Stimulated activated CD8-positive, alpha-beta memory T cell treated with anti-CD3 and anti-CD28 coated beads, Interleukin-15, amount 100 ng/mL, for 48 hours (primary cell): Measurements from ENCODE around the gene HAL.
"Not testable (repeated sequence)": the region's sequence is repeated elsewhere in the genome, so short reads cannot be mapped to it uniquely, and the experiment has no call there.

Experiments
- DNase-seq, 2 donors: peaks; one replicate each; pipeline ENCODE4 v3.0.0-alpha.2; 2020; ENCODE audit warnings: low read depth in 2 of 2

The HAL gene

DNA sequence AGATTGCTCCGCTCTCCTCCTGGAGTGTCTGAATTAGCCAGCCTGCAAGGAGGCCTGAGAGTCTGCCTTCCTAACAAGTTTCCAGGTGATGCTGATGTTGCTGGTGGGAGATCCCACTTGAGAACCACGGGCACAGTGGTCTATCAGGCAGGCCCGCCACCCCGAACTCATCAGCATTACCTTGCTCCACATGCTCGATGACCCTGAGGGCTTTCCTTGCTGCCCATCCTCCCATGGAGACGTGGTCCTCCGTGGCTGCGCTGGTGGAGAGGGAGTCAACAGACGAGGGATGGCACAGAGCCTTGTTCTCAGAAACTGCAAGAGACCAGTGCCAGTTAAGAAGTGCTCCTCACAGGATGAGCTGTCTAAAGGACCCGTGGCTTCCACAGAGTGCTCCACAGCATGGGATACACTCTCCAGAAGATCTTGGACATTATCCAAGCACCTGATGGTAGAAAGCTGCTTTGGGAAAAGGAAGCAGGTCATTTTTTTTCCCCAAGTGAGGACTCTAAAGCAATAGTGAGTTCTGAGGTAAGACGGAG lies 18.3 kb downstream of the HAL start:
- no peak for DNase-seq

GRCh38 chr12:95976416-95976832 lies 19.7 kb downstream of the HAL start:
- DNase-seq: no peak

DNA sequence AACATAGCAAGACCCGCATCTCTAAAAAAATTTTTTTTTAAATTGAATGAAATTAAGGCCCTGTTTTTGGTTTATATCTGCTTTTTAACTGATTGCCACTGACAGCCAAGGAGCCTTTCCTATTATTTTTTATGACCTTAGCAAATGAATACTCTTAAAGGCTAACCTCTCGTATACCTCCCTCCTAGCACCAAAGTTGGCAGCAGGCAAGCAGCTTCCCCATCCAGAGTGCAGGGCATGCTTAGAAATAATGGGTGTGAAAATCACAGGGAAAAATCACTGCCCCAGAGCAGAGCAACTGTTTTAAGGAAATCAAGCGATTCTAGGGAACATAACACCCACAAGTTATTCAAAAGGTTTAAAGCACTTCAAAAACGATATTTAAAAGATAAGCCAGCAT lies 20.7 kb downstream of the HAL start:
- DNase-seq: no peak

DNA sequence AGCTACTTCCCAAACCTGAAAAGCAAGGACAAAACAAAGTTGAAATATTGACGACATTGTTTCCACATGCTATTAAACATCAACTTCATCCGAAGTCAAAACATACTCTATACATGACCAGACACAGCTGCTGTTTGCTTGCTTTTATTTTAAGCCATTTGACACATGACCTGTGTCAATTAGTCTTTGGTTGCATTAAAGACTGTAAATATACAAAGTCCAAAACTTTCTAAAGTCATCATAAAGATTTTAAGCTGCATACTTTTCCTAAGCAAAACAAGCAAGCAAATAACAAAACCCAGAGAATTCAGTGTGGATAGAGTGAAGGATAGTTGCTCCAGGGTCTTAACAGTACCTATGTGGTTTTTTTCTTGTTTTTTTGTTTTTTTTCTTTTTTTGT lies 21.8 kb downstream of the HAL start:
- no peak for DNase-seq

DNA sequence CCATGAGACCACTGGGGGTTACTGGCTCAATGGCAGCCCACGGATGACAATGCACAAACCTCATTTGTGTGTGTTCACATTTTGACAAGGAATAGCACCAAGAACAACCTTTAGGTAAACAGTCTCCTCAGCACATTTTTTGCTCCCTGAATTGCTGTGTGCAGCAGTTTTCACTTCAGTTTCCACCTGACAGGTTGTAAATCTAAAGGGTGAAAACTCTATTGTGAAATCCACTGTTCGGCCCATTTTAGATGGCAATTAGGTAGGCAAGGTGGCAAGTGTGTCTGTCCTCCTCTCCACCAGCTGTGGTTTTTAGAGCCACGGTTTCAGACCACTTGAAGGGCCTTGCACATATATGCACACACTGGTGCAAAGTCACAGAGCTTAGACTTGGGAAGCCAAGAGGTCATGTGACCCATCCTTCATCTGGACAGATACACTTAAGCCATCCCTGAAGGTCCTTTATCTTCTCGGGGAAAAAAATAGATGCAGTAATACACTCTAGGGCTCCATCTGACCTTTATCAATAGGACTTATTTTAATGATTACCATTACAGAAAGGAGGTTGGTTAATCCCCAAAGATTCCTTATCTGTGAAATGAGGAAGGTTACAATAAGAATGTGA lies 23.2 kb downstream of the HAL start:
- no peak for DNase-seq

- no peak for DNase-seq
Observed at GRCh38 chr12:95970905-95971304, 25.2 kb downstream of the HAL start.

DNA sequence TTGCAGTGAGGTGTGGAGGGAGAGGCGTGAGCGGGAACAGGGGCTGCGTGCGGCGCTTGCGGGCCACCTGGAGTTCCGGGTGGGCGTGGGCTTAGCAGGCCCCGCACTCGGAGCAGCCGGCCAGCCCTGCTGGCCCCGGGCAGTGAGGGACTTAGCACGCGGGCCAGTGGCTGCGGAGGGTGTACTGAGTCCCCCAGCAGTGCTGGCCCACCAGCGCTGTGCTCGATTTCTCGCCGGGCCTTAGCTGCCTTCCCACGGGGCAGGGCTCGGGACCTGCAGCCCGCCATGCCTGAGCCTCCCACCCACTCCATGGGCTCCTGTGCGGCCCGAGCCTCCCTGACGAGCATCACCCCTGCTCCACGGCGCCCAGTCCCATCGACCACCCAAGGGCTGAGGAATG lies 27.0 kb downstream of the HAL start:
- DNase-seq: not testable (repeated sequence)

- no peak for DNase-seq
Observed at GRCh38 chr12:95967301-95967700, 28.8 kb downstream of the HAL start.

DNA sequence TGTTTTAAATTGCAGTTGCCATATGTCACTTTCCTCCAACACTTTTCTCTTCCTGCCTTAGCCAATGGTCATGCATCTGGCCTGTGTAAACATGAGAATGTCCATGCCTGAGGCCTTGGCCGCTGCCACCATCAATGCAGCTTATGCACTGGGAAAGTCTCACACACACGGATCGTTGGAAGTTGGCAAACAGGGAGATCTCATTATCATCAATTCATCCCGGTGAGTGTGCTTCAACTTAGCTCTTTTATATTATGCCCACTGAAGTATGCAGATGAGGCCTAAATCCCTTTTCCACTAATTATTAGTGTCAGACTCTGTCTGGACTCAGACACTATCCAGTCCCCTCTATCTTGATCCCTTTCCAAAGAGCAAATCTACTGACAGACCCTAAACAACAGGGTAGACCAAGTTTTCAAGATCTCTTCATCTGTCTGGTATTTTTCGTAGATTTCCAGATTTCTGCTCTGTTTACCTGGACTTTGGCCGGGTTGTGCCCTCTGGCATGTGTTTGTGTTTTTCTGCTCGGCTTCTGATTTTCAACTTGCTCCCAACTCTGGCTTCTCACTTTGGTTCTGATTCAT lies 29.8 kb downstream of the HAL start:
- DNase-seq: no peak

- DNase-seq: no peak
Observed at GRCh38 chr12:95963096-95963495, 33.0 kb downstream of the HAL start.

- DNase-seq: no peak
Observed at GRCh38 chr12:95962222-95962621, 33.9 kb downstream of the HAL start.

DNA sequence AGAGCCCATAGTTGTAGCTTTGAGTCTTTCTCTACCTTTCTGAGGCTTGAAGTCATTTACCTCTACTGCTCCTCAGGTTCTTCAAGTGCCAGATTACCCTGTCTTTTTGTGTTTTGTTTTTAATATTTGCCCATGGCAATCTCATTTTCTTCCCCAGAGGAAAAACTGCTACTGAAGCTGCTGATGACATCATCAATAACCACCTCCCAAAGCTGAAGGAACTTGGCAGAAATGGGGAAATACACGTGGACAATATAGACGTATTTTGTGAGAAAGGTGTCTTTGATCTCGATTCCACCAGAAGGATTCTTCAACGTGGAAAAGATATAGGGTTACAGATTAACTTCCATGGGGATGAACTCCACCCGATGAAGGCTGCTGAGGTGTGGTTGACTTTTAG lies 35.9 kb downstream of the HAL start:
- no peak for DNase-seq

GRCh38 chr12:95959107-95959506 lies 37.0 kb downstream of the HAL start:
- no peak for DNase-seq

DNA sequence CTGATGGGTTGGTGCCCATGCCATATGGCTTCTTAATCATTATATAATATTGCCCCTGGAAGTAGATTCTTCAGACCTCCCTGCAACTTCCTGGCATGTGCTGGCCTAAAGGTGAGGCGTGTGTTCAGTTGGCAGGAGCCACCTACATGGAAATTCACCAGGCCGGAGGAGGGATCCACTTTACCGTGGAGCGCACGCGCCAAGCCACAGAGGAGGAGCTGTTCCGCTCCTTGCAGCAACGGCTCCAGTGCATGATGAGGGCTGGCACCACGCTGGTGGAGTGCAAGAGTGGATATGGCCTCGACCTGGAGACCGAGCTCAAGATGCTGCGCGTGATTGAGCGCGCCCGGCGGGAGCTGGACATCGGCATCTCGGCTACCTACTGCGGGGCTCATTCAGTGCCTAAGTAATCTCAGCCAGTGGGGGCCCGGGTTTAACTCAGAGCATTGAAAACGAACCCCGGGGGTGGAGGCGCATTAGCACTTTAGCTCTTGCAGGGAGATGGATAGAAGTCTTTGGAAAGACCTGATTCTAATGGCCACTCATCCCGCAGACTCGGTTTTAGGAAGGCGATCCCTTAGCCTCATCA lies 39.5 kb downstream of the HAL start:
- DNase-seq: no peak

GRCh38 chr12:95955549-95956159 lies 40.5 kb downstream of the HAL start:
- DNase-seq: no peak

GRCh38 chr12:95953000-95953399 lies 43.1 kb downstream of the HAL start:
- no peak for DNase-seq

DNA sequence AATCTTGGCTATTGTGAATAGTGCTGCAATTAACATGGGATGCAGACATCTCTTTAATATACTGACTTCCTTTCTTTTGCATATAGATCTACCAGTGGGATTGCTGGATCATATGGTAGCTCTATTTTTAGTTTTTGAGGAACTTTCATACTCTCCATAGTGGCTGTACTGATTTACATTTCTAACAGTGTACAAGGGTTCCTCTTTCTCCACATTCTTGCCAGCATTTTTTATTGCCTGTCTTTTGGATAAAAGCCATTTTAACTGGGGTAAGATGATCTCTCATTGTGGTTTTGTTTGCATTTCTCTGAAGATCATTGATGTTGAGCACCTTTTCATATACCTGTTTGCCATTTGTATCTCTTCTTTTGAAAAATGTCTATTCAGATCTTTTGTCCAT lies 44.6 kb downstream of the HAL start:
- DNase-seq: no peak

GRCh38 chr12:95949477-95950206 lies 46.5 kb downstream of the HAL start:
- DNase-seq: no peak

- no peak for DNase-seq
Observed at GRCh38 chr12:95944108-95944704, 51.9 kb downstream of the HAL start.

- DNase-seq: peak; percentile 29 to 53
Observed at GRCh38 chr12:95943330-95943842, 52.8 kb downstream of the HAL start, which contains the start of gene AMDHD1. AMDHD1 (plus strand) TSS chr12:95943331; CDS start chr12:95943399, 68 bp downstream.
